ENCODE results near the gene PRR22.
"Not testable (repeated sequence)": the region's sequence is repeated elsewhere in the genome, so short reads cannot be mapped to it uniquely, and the experiment has no call there.

Gene PRR22

DNA sequence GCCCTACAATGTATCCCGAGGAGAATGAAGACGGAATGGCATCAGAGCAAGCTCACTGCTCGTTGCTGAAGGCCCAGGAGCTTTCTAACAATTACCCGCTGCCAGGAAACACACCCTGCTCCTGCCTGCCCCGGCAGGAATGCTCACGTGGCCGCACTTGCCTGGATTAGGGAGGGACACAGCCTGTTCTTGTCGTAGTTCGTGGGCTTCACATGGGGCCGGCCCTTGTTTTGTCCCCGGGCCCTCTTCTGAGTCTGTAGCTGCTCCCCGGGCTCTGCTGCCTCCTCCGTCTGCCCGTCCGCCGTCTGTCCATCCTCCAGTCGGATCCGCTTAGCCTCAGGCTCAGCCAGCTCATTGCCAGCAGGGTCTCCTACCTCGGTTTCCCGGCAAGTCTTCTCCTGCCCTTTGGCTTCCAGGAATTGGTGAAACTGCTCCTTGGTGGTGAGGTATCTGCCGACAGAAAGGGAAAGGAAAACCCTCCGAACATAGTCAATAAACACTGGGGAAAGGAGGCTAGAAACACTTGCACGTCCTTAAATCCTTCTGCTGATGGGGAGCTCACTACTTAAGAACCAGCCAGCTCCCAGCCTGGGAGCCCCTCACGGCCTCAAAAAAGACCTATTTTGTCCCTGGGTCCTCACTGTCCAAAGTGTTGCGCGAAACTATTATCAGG lies 5.5 kb upstream of the PRR22 start:
- no peak for DNase-seq

DNA sequence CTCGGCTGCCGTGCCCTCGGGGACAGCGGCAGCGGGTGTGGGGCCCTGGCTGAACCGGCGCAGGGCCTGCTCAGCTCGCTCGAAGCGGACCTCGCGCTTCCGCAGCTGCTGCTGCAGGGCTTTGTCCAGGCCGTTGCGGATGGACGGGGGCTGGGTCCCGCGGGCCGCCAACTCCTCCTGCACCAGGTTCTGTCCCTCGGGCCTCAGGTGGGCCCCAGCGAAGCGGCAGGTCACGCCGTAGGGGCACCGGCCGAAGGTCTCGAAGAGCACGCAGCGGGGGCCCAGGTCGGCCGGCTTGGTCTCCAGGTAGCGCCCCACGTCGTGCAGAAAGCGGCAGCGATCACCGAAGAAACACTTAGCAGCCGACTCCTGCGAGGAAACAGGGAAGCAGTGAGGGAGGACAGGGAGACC lies 4.8 kb upstream of the PRR22 start:
- DNase-seq: no peak

DNA sequence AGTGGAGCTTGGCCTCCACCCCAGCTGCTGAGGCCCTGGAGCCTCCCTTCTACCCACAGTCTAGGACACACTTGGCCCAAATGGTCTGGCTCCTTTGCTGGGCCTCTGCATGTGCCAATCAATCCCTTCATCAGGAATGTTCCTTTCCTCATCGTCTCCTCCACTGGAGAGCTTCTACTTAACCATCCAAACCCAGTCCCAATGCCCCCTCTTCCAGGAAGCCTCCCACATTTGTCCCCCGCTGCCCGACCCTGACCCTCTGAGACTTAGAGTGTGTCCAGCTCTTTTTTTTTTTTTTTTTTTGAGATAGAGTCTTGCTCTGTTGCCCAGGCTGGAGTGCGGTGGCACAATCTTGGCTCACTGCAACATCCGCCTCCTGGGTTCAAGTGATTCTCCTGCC lies 3.9 kb upstream of the PRR22 start:
- DNase-seq: no peak

DNA sequence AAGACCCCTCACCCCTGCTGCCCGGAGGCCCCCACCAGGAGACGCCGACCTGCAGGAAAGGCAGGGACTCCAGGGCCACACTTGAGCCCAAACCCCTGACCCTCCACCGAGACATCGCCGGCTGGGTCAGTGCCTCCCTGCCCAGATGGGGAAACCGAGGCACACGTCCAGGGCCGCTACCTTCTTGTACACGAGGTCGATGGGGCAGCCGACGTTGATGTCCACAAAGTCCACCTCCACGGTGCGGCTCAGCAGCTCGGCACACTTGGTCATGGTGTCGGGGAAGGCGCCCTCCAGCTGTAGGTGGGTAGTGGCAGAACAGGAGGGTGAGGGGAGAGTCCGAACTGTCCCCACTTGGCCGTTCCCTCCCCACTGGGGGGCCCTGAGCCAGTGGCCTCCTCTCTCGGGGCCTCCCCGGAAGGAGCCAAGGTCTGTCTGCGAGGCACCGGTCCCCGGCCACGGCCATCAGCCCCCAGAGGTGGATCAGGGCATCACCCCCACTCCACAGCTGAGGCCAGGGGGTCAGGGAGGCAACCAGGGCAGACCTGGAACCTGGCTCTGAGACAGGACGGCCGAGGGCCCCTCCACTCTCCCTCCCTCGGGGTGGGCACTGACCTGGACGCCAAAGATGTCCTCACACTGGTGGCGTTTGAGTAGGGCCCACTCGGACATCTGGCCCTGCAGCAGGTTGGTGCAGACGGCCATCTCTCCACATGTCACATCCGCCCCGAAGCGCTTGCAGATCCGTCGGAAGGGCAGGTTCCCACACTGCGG lies 3.0 kb upstream of the PRR22 start:
- no peak for DNase-seq

DNA sequence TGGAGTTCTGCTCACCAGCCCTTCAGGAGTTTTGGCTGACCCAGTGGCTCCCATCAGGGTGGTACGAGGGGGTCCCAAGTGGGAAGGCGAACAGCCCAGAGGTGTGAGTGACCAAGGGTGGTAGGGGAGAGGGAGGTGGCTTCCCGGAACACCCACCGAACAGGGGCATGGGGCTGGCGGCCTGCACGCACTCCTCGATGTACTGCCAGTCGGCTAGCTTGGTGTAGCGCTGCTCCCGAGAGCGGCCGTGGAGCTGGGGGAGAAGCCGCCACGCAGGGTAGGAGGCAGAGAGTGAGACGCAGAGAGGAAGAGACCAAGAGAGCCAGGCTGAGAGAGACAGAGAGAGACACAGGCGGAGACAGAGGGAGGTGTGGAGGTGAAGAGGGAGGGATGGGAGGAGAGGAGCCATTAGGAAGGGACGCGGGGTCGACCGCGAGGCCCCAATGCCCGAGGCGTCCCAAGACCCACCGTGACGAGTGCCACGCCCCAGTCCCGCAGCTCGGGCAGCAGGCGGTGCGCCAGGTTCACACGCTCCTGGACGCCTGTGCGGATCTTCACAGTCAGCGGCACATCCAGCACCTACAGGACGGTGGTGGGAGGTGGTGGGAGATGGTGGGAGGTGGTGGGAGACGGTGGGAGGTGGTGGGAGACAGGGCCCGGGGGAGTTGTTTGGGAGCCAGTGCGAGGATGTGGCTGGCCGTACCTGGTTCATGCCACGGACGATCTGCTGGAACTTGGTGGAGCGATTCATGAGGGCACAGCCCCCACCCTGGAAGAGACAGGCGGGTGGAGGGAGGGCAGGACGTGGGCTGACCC lies 2.3 kb upstream of the PRR22 start:
- DNase-seq: no peak

DNA sequence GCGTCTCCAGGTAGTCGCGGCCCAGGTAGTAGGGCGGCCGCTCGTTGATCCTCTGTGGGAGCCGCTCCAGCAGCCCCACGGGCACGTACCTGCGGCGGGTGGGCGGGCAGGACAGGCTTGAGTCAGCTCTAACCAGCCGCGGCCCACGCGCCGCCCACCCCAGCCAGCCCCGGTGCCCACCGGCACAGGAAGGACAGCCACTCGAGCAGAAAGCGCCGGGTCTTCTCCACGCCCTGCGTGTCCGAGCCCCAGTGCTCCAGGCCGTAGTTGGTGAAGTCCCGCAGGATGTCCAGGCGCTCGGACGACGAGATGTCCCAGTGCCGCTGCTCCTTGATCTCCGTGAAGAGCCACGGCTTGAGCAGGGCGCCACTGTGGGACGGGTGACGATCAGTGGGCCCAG lies 877 bp upstream of the PRR22 start:
- DNase-seq: no peak

DNA sequence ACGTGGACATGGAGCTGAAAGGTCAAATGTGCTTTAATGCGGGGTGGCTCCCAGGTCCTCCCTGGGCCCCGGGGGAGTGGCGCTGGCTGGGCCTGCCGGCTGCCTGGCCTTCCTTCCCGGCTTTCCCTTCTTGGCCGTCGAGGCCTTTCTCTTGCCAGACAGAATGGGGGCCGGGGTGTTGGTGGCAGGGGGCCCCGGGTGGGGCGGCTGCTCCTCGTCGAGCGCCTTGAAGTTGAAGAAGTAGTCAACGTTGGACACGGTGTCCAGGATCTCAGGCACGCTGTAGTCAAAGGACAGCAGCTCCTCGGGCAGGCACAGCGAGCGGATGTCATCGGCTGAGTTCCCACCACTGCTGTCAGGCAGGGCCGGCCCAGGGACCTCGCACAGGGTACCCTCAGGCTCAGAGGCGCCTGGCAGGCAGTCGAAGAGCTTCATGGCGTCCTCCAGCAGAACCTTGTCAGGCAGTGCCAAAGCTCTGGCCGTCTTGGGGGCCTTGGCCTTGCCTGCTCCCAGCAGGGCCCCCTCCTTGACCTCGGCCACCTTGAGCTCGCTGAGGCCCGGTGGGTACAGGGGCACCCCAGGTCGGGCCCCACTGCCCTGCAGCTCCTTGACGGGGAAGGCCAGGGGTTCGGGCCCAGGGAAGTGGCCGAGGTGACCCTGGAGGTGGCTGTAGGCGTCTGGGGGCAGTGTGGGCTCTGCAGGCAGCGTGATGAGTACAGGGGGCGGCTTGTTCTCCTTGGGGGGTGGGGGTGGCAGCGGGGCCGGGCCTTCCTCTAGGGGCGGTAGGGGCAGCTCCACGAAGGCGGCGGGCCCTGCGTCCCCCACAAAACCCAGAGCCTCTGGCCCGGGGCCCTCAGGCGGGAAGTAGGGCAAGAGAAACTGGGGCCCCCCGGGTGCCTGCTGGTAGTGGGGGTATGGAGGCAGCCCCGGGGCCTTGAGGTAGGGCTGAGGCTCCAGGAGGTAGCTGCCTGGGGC lies 1.3 kb downstream of the PRR22 start:
- no peak for DNase-seq

DNA sequence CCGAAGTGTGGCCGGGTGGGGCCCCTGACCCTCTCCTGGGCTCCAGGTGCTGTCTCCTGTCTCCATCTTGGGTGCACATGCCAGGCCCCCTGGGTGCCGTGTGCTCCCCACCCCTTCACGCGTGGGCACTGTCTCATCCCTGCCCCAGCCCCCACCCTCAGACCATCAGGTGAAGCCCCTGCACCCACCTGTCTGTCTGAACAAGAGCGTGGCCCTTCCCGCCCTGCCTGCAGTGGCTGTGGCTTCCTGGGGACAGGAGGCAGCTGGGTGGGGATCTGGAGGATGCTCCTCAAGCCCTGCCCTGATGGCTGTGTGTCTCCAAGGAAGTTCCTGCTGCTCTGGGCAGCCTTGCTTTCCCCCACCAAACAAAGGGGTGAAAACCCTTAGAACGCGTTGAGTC lies 2.2 kb downstream of the PRR22 start:
- no peak for DNase-seq

DNA sequence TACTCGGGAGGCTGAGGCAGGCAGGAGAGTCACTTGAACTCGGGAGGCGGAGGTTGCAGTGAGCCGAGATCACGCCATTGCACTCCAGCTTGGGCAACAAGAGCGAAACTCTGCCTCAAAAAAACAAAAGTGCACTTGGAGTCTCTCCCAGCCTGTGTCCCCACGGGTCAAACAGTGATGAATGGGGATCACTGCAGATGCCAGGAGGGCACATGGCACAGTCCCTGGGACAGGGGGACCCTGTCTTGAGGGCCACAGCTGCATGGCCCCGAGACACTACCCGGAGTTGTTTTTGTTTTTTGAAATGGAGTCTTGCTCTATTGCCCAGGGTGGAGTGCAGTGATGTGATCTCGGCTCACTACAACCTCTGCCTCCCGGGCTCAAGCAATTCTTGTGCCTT lies 3.6 kb downstream of the PRR22 start:
- not testable (repeated sequence) for DNase-seq

DNA sequence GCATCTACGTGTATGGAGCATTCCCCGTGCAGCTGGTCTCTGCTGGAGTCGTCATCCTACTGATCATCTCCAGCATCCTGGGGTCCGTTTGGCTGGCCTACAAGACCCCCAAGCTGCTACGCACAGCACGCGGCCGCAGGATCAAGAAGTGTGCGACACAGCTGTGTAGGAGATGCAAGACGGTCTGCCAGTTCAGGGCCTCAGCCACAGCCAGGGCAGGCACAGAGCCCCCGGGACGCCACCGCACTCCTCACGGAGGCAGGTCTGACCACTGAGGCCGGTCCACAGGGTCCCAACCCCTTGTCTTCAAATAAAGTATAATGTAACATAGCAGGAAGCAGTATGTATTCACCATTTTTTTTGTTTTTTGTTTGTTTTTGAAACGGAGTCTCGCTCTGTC lies 6.1 kb downstream of the PRR22 start:
- DNase-seq: no peak

DNA sequence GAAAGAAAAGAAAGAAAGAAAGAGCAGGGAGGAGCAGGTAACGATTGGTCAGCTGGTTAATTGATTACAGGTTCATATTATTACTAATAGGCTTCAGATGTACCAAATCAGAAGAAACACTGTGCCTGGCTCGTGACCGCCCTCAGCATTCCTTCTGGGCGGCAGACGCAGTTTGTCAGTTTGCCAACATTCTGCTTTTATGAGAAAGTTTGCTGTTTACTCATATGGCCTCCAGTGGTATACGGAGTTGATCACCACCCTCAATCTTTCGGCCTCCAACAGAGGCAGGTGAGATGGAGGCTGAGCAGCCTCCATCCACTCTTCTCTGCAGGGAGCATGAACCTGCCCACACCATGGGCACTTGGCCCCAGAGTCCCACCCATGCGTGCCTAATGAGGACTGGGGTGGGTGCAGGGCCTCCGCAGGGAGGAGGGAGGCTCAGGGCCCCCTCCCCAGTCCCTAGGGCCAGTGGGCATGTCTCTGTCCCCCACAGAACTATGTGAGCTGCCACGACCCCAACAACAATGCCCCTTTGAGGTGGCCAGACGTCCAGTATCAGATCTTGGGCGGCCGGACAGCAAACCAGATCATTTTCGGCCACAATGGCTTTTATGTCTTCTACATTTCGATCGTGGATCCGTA lies 8.8 kb downstream of the PRR22 start:
- DNase-seq: no peak

DNA sequence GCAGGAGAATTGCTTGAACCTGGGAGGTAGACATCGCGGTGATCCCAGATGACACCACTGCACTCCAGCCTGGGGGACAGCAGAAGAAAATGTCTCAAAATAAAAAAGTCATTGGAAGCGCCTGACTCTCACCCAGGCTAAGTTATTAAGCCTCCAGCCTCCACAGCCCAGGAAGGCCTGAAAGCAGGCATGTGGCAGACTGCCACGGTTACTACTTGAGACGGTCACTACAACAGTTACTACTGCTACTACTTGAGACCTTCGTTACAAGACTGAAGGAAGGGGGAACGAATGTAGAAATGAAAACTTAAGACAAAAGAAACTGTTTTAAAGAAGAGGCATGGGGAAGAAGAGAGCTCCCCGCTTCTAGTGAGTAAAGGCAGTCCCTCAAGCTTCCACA lies 9.6 kb downstream of the PRR22 start:
- no peak for DNase-seq

DNA sequence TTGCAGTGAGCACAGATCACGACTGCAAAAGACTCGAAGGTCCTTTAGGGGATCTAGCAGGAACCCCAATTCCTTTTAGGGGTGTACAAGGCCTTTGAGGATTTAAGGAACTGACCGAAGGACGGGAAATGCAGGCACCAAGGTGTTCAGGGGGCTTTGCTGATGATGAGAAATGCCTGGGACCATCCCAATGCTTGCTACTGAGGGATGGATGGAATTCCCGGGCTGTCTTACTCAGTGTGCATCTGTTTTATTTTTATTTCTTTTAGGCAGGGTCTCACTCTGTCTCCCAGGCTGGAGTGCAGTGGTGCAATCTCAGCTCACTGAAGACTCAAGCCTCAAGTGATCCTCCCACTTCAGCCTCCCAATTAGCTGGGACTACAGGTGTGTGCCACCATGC lies 11.3 kb downstream of the PRR22 start:
- DNase-seq: no peak

DNA sequence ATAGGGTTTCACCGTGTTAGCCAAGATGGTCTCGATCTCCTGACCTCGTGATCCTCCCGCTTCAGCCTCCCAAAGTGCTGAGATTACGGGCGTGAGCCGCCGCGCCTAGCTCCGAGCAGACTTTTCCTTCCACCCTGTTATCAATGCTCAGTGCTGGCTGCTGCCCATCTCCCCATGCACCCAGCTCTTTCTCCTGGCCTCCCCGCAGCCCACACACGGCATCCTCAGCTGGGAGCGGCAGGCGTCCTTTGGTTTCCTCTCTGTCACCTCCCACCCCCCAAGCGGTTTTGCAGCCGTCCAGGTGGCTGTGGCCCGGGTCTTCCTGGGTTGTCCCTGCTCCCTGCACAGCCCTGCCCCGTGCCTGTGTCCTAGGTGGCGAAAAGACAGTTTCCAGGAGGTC lies 12.1 kb downstream of the PRR22 start:
- DNase-seq: no peak

DNA sequence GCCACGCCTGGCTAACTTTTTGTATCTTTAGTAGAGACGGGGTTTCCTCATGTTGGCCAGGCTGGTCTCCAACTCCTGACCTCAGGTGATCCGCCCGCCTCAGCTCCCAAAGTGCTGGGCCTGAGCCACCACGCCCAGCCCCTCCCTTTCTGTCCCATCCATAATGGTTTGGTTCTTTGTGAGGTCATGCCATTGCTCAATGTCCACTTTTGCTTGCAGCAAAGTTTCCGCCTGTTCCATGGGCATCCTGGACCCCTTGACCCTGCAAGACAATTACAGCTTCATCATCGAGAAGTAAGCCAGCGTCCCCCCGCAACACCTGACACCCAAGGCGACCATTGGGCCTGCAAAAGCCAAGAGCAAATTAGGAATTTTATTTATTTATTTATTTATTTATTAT lies 16.6 kb downstream of the PRR22 start:
- no peak for DNase-seq

DNA sequence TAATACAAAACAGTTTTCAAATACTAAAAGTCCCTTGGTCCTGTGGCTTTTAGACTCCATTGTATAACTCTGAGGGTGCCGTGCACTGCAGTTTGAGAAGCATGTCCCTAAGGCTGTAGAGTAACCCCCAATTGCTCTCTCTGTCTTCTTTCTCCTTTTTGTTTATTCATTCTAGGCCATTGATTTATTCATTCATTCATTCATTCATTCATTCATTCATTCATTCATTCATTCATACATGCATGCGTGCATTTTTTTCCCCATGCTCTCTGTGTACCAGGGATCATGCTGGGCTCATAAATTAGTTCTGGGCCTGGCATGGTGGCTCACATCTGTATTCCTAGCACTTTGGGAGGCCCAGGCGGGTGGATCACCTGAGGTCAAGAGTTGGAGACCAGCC lies 19.3 kb downstream of the PRR22 start:
- DNase-seq: no peak

DNA sequence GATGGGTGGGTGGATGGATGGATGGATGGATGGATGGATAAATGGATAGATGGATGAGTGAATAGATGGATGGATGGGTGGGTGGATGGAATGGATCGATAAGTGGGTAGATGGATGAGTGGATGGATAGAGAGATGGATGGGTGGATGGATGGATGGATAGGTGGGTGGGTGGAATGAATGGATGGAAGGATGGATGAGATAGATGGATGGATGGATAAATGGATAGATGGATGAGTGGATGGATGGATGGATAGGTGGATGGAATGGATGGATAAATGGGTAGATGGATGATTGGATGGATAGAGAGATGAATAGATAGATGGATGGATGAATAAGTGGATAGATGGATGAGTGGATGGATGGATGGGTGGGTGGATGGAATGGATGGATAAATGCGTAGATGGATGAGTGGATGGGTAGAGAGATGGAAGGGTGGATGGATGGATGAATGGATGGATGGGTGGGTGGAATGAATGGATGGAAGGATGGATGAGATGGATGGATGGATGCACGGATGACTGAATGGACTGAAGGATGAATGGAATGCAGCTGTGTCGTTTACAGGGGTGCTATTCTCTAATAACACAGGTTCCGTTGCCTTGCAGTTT lies 21.8 kb downstream of the PRR22 start:
- no peak for DNase-seq

DNA sequence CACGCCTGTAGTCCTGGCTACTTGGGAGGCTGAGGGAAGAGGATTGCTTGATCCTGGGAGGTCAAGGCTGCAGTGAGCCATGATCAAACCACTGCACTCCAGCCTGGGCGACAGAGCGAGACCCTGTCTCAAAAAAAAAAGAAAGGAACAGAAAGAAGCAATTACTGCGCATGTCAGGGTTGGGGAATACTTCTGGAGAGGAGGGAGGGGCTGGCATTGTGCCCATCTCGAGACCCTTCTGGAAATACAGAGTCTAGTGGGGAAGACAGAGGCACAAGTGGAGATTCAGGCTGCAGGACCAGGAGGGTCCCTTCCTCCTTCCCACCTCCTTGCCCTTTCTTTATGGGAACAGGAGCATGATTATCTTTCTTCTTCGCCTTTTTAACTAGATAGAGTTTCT lies 30.8 kb downstream of the PRR22 start:
- DNase-seq: no peak

DNA sequence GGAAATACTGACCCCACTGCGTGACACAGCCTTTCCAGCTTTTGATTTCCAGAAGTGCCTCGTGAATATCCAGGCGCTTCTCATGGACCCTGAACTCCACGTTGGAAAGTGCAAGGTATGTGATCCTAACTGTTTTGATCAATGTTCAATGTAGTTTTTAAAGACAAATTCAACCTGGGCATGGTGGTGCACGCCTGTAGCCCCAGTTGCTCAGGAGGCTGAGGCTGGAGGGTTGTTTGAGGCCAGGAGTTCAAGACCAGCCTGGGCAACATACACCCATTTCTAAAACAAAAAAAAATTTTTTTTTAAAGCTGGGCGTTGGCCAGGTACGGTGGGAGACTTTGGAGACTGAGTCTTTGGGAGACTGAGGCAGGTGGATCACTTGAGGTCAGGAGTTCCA lies 32.8 kb downstream of the PRR22 start:
- no peak for DNase-seq

DNA sequence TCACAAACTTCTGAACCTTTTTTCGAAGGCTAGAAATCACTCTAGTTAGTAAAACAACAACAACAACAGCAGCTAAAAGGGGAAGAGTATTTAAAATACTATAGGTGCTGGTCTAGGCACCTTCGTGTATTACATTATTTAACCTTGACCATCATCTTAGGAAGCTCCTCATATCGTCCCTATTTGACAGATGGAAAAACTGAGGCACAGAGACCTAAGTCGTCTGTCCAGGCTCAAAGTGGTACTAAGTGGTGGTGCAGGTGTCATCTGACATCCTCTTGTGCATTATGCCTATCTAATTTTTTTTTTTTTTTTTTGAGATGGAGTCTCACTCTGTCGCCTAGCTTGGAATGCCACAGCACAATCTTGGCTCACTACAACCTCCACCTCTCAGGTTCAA lies 35.0 kb downstream of the PRR22 start:
- DNase-seq: no peak

DNA sequence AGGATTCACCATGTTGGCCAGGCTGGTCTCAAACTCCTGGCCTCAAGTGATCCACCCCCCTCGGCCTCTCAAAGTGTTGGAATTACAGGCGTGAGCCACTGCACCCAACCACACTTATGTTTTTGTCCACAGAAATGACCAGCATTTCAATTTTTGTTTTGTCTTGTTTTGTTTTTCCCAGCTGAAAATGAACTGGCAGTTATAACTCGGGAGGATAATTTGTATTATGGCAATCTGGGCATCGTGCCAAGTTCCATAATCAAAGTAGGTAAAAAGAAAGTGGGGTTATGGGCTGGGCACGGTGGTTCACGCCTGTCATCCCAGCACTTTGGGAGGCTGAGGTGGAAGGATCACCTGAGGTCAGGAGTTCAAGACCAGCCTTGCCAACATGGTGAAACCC lies 35.6 kb downstream of the PRR22 start:
- not testable (repeated sequence) for DNase-seq

DNA sequence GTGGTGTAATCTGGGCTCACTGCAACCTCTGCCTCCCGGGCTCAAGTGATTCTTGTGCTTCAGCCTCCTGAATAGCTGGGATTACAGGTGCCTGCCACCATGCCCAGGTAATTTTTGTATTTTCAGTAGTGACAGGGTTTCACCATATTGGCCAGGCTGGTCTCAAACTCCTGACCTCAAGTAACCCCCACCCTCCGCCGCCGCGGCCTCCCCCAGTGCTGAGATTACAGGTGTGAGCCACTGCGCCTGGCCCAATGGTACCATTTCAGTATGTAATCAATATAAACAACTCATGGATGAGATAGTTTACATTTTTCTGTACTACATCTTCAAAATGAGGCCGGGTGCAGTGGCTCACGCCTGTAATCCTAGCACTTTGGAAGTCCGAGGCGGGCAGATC lies 39.5 kb downstream of the PRR22 start:
- not testable (repeated sequence) for DNase-seq
